ENCODE results near the gene HADHA. TPM values are rescaled to one million over a fixed set of nuclear protein-coding genes. Genes with fewer than 3 reads are reported as not detected.

Gene HADHA
- total and polyA plus RNA-seq, 5 donors from 2014 or later: 68.8 to 140 (median 131) TPM

- Histone ChIP-seq H3K36me3 (ENCODE audit: control insufficient read depth, insufficient read depth, low read length) (no peaks in the 10 kb centered on the region), H3K4me3 (ENCODE audit: low read depth, low read length) (no peak overlapping the region), H3K27me3 (ENCODE audit: control insufficient read depth, insufficient read depth, low read length) (no peaks in the 10 kb centered on the region), H3K4me1 (ENCODE audit: control insufficient read depth, insufficient read depth, low read length, poor library complexity, severe bottlenecking) (no peaks in the 10 kb centered on the region), H3K27ac (ENCODE audit: insufficient read depth, low read length, poor library complexity, severe bottlenecking) (no peak overlapping the region), H3K9me3 (ENCODE audit: control insufficient read depth in 2 of 2, low read length in 2 of 2) (no peaks in the 10 kb centered on the region)
- H3K27me3 Mint-ChIP-seq: peaks cover 31% of the 10 kb centered on the region
- no peak for DNase-seq
- H3K36me3 Mint-ChIP-seq: peaks cover 3% of the 10 kb centered on the region
- H3K27ac Mint-ChIP-seq: no peak overlapping the region
- H3K9me3 Mint-ChIP-seq: no peaks in the 10 kb centered on the region
- no peak overlapping the region for H3K4me3 Mint-ChIP-seq
- no peak for ATAC-seq (ENCODE audit: low read depth in 2 of 2)
- no peaks in the 10 kb centered on the region for H3K4me1 Mint-ChIP-seq
These were observed 79.7 kb downstream of the HADHA start for GRCh38 chr2:26164641-26165211.

DNA sequence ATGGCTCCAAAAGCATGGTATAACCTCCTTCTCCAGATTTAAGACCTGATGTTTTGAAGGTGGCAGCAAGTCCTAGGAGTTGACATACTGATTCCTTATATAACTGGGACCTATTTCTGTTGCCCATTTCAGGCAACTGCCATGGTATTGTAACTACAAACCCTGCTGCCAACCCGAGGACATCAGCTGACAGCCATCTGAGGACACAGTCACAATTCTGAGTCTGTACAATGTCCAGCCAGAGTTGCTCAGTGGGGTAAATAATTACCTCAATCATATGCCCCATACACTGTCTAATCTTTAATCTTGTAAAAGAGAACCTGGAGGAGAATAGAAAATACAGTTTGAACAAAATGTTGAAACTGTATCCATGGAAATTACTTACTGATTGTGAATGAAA, 80.2 kb downstream of the HADHA start:
- H3K4me3 ChIP-seq (ENCODE audit: low read depth, low read length): no peak overlapping the region
- H3K27me3 ChIP-seq (ENCODE audit: control insufficient read depth, insufficient read depth, low read length): no peaks in the 10 kb centered on the region
- no peak for ATAC-seq (ENCODE audit: low read depth in 2 of 2)
- Mint-ChIP-seq H3K9me3 (no peaks in the 10 kb centered on the region), H3K27ac (no peak overlapping the region), H3K4me3 (no peak overlapping the region), H3K36me3 (peaks cover 3% of the 10 kb centered on the region), H3K4me1 (no peaks in the 10 kb centered on the region), H3K27me3 (peaks cover 27% of the 10 kb centered on the region)
- no peak overlapping the region for H3K27ac ChIP-seq (ENCODE audit: insufficient read depth, low read length, poor library complexity, severe bottlenecking)
- no peaks in the 10 kb centered on the region for H3K4me1 ChIP-seq (ENCODE audit: control insufficient read depth, insufficient read depth, low read length, poor library complexity, severe bottlenecking)
- no peak for DNase-seq
- H3K9me3 ChIP-seq (ENCODE audit: control insufficient read depth in 2 of 2, low read length in 2 of 2): no peaks in the 10 kb centered on the region
- H3K36me3 ChIP-seq (ENCODE audit: control insufficient read depth, insufficient read depth, low read length): no peaks in the 10 kb centered on the region

- peaks cover 21% of the 10 kb centered on the region for H3K27me3 Mint-ChIP-seq
- H3K36me3 ChIP-seq (ENCODE audit: control insufficient read depth, insufficient read depth, low read length): no peaks in the 10 kb centered on the region
- no peaks in the 10 kb centered on the region for H3K4me1 Mint-ChIP-seq
- no peak overlapping the region for H3K27ac ChIP-seq (ENCODE audit: insufficient read depth, low read length, poor library complexity, severe bottlenecking)
- H3K9me3 ChIP-seq (ENCODE audit: control insufficient read depth in 2 of 2, low read length in 2 of 2): no peaks in the 10 kb centered on the region
- H3K27ac Mint-ChIP-seq: no peak overlapping the region
- H3K9me3 Mint-ChIP-seq: no peaks in the 10 kb centered on the region
- no peaks in the 10 kb centered on the region for H3K4me1 ChIP-seq (ENCODE audit: control insufficient read depth, insufficient read depth, low read length, poor library complexity, severe bottlenecking)
- ATAC-seq (ENCODE audit: low read depth in 2 of 2): no peak
- no peaks in the 10 kb centered on the region for H3K27me3 ChIP-seq (ENCODE audit: control insufficient read depth, insufficient read depth, low read length)
- no peak overlapping the region for H3K4me3 ChIP-seq (ENCODE audit: low read depth, low read length)
- no peak for DNase-seq
- peaks cover 3% of the 10 kb centered on the region for H3K36me3 Mint-ChIP-seq
- H3K4me3 Mint-ChIP-seq: no peak overlapping the region
These were observed 81.5 kb downstream of the HADHA start for GRCh38 chr2:26162963-26163362.

GRCh38 chr2:26161926-26162325, 82.5 kb downstream of the HADHA start:
- H3K27ac Mint-ChIP-seq: no peak overlapping the region
- no peak overlapping the region for H3K27ac ChIP-seq (ENCODE audit: insufficient read depth, low read length, poor library complexity, severe bottlenecking)
- peaks cover 3% of the 10 kb centered on the region for H3K36me3 Mint-ChIP-seq
- ATAC-seq (ENCODE audit: low read depth in 2 of 2): no peak
- no peaks in the 10 kb centered on the region for H3K4me1 Mint-ChIP-seq
- H3K27me3 Mint-ChIP-seq: peaks cover 15% of the 10 kb centered on the region
- DNase-seq: no peak
- H3K9me3 Mint-ChIP-seq: peaks cover 0 to under 1% (median 0%) of the 10 kb centered on the region in 7 donors
- H3K36me3 ChIP-seq (ENCODE audit: control insufficient read depth, insufficient read depth, low read length): no peaks in the 10 kb centered on the region
- no peaks in the 10 kb centered on the region for H3K27me3 ChIP-seq (ENCODE audit: control insufficient read depth, insufficient read depth, low read length)
- no peak overlapping the region for H3K4me3 ChIP-seq (ENCODE audit: low read depth, low read length)
- H3K4me3 Mint-ChIP-seq: no peak overlapping the region
- no peaks in the 10 kb centered on the region for H3K9me3 ChIP-seq (ENCODE audit: control insufficient read depth in 2 of 2, low read length in 2 of 2)
- H3K4me1 ChIP-seq (ENCODE audit: control insufficient read depth, insufficient read depth, low read length, poor library complexity, severe bottlenecking): no peaks in the 10 kb centered on the region

DNA sequence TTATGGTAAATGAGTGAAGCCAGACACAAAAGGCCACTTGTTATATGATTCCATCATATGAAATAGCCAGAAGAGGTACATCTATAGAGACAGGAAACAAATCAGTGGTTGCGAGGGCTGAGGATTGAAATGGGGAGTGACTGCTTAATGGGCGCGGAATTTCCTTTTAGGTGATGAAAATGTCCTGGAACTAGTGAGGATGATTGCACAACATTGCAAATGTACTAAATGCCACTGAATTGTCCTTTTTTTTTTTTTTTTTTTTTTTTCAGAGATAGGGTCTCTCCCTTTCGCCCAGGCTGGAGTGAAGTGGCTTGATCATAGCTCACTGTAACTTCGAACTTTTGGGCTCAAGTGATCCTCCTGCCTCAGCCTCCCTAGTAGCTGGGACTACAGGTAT, 86.9 kb downstream of the HADHA start:
- peaks cover 3% of the 10 kb centered on the region for H3K27me3 ChIP-seq (ENCODE audit: control insufficient read depth, insufficient read depth, low read length)
- peaks cover 0 to 4% of the 10 kb centered on the region in 2 experiments for H3K9me3 ChIP-seq (ENCODE audit: control insufficient read depth in 2 of 2, low read length in 2 of 2)
- H3K9me3 Mint-ChIP-seq: peaks cover 0 to 1% (median 0%) of the 10 kb centered on the region in 7 donors
- no peak for ATAC-seq (ENCODE audit: low read depth in 2 of 2)
- H3K27ac Mint-ChIP-seq: peak overlapping the region in 1 of 3 donors; percentile 39
- DNase-seq: no peak
- no peak overlapping the region for H3K4me3 Mint-ChIP-seq
- H3K4me3 ChIP-seq (ENCODE audit: low read depth, low read length): no peak overlapping the region
- H3K27ac ChIP-seq (ENCODE audit: insufficient read depth, low read length, poor library complexity, severe bottlenecking): no peak overlapping the region
- H3K36me3 Mint-ChIP-seq: peaks cover 3% of the 10 kb centered on the region
- H3K4me1 ChIP-seq (ENCODE audit: control insufficient read depth, insufficient read depth, low read length, poor library complexity, severe bottlenecking): no peaks in the 10 kb centered on the region
- H3K4me1 Mint-ChIP-seq: no peaks in the 10 kb centered on the region
- peaks cover 19% of the 10 kb centered on the region for H3K27me3 Mint-ChIP-seq
- H3K36me3 ChIP-seq (ENCODE audit: control insufficient read depth, insufficient read depth, low read length): no peaks in the 10 kb centered on the region

GRCh38 chr2:26150243-26150642, 94.2 kb downstream of the HADHA start:
- Histone ChIP-seq H3K27ac (ENCODE audit: insufficient read depth, low read length, poor library complexity, severe bottlenecking) (no peak overlapping the region), H3K4me1 (ENCODE audit: control insufficient read depth, insufficient read depth, low read length, poor library complexity, severe bottlenecking) (no peaks in the 10 kb centered on the region), H3K4me3 (ENCODE audit: low read depth, low read length) (no peak overlapping the region), H3K27me3 (ENCODE audit: control insufficient read depth, insufficient read depth, low read length) (peaks cover 8% of the 10 kb centered on the region), H3K36me3 (ENCODE audit: control insufficient read depth, insufficient read depth, low read length) (no peaks in the 10 kb centered on the region), H3K9me3 (ENCODE audit: control insufficient read depth in 2 of 2, low read length in 2 of 2) (peaks cover 0 to 4% of the 10 kb centered on the region in 2 experiments)
- ATAC-seq (ENCODE audit: low read depth in 2 of 2) (no peak), DNase-seq (no peak)
- Mint-ChIP-seq H3K4me1 (peaks cover 0 to under 1% (median 0%) of the 10 kb centered on the region in 4 donors), H3K27ac (peak overlapping the region in 1 of 3 donors; percentile 33), H3K9me3 (peaks cover 0 to 5% (median 0%) of the 10 kb centered on the region in 7 donors), H3K36me3 (no peaks in the 10 kb centered on the region), H3K4me3 (no peak overlapping the region), H3K27me3 (peaks cover 36% of the 10 kb centered on the region)

DNA sequence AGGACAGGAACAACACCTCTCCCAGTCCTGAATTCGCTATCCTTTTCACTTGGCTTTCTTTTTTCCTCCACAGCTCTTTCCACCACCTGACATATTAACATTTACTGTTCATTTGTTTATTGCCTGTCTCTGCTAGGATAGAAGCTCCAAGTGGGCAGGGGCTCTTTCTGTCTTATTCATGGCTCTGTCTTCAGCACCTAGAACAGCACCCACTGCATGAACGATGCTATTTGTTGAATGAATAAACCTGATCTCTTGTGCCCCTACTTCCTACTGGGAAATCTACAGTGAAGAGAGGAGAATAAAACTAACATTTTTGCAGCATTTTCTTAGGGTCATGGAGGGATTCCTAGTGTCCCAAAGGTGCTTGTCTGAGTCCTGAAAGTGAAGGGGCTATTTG, 95.9 kb downstream of the HADHA start:
- Mint-ChIP-seq H3K4me1 (peaks cover 0 to 5% (median 0%) of the 10 kb centered on the region in 4 donors), H3K4me3 (no peak overlapping the region), H3K9me3 (peaks cover 0 to 5% (median 0%) of the 10 kb centered on the region in 7 donors), H3K27ac (no peak overlapping the region), H3K27me3 (peaks cover 27% of the 10 kb centered on the region), H3K36me3 (no peaks in the 10 kb centered on the region)
- ATAC-seq (ENCODE audit: low read depth in 2 of 2) (no peak), DNase-seq (no peak)
- peaks cover 8% of the 10 kb centered on the region for H3K27me3 ChIP-seq (ENCODE audit: control insufficient read depth, insufficient read depth, low read length)
- no peaks in the 10 kb centered on the region for H3K36me3 ChIP-seq (ENCODE audit: control insufficient read depth, insufficient read depth, low read length)
- H3K9me3 ChIP-seq (ENCODE audit: control insufficient read depth in 2 of 2, low read length in 2 of 2): no peaks in the 10 kb centered on the region
- H3K4me3 ChIP-seq (ENCODE audit: low read depth, low read length): no peak overlapping the region
- H3K4me1 ChIP-seq (ENCODE audit: control insufficient read depth, insufficient read depth, low read length, poor library complexity, severe bottlenecking): no peaks in the 10 kb centered on the region
- H3K27ac ChIP-seq (ENCODE audit: insufficient read depth, low read length, poor library complexity, severe bottlenecking): no peak overlapping the region

DNA sequence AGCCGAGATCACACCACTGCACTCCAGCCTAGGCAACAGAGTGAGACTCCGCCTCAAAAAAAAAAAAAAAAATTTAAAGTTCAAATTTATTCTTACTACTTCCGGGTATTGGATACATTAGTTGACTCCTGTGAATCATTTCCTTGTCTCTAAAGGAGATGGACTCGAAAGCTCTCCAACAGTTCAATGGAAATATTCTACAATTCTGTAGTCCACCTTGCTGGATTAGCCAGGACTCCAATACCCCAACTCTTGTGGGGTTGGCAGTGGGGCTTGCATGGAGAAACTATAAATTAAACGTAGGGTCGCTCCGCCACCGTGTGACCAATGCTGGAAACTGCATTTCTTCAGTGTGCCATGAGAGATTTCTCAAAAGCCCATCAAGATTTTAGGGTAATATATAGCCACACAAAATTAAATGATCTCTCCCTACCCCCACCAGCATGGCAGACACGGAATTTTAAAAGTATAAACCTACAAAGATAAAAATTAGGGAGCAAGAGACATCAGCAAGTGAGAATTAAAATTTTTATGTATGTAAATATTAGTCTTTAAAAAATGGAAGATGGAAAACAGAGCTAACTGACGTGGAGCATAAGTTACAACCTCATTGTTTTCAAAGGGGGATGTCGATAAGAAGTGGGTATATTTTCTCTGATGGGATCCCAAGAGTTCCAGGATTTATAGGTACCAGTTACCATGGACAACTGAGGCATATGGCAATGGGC, 99.3 kb downstream of the HADHA start:
- H3K9me3 ChIP-seq (ENCODE audit: control insufficient read depth in 2 of 2, low read length in 2 of 2): no peaks in the 10 kb centered on the region
- H3K27me3 Mint-ChIP-seq: peaks cover 14% of the 10 kb centered on the region
- peak; percentile 59 to 62 for ATAC-seq (ENCODE audit: low read depth in 2 of 2)
- peaks cover under 1% of the 10 kb centered on the region for H3K27me3 ChIP-seq (ENCODE audit: control insufficient read depth, insufficient read depth, low read length)
- H3K36me3 ChIP-seq (ENCODE audit: control insufficient read depth, insufficient read depth, low read length): no peaks in the 10 kb centered on the region
- H3K4me3 Mint-ChIP-seq: no peak overlapping the region
- peaks cover 0 to 2% (median 0%) of the 10 kb centered on the region in 7 donors for H3K9me3 Mint-ChIP-seq
- no peaks in the 10 kb centered on the region for H3K36me3 Mint-ChIP-seq
- no peak overlapping the region for H3K27ac Mint-ChIP-seq
- no peaks in the 10 kb centered on the region for H3K4me1 ChIP-seq (ENCODE audit: control insufficient read depth, insufficient read depth, low read length, poor library complexity, severe bottlenecking)
- H3K4me1 Mint-ChIP-seq: peaks cover 0 to 5% (median 0%) of the 10 kb centered on the region in 4 donors
- H3K27ac ChIP-seq (ENCODE audit: insufficient read depth, low read length, poor library complexity, severe bottlenecking): no peak overlapping the region
- peak; percentile 36 to 75 (median 65) for DNase-seq
- H3K4me3 ChIP-seq (ENCODE audit: low read depth, low read length): no peak overlapping the region

All from CD4-positive, CD25-positive, alpha-beta regulatory T cell (primary cell).